Uterus (tissue), 4 donors: ENCODE data around the gene C11orf98. TPM values are rescaled to one million over a fixed set of nuclear protein-coding genes. Genes with fewer than 3 reads are reported as not detected.

Source experiments
- DNase-seq, 2 donors: peaks; one replicate each; pipeline ENCODE4 v3.0.0-alpha.2; 2019 to 2020
- H3K27ac ChIP-seq, 2 donors: fragments of 200-600 bp; sonication (generic); 1 replicate in 1 of 2; 2 replicates in 1 of 2; pipeline ENCODE4 v1.5.1; 2016 to 2018
- H3K27me3 ChIP-seq, 2 donors: fragments of 200-600 bp; sonication (generic); one replicate each; pipeline ENCODE4 v1.5.1; 2018 to 2019; ENCODE audit warnings: control low read depth in 1 of 2
- H3K36me3 ChIP-seq, 2 donors: fragments of 200-600 bp; sonication (generic); one replicate each; pipeline ENCODE4 v1.5.1; 2019; ENCODE audit warnings: control low read depth in 1 of 2
- H3K4me1 ChIP-seq, 2 donors: fragments of 200-600 bp; sonication (generic); one replicate each; pipeline ENCODE4 v1.5.1; 2018 to 2019; ENCODE audit warnings: control low read depth in 1 of 2
- H3K4me3 ChIP-seq, 2 donors: fragments of 200-600 bp; sonication (generic); 1 replicate in 1 of 2; 2 replicates in 1 of 2; pipeline ENCODE4 v1.5.1; 2018 to 2019; ENCODE audit warnings: mild to moderate bottlenecking in 1 of 2
- H3K9me3 ChIP-seq, 2 donors: fragments of 200-600 bp; sonication (generic); one replicate each; pipeline ENCODE4 v1.5.1; 2019; ENCODE audit warnings: control low read depth in 1 of 2
- POLR2A ChIP-seq, 2 donors: fragments of 450-650 bp; IDR thresholded peaks; one replicate each; pipeline ENCODE4 v1.6.1; 2016; ENCODE audit warnings: antibody characterized with exemption in 2 of 2, mild to moderate bottlenecking in 1 of 2, moderate library complexity in 1 of 2
- intact Hi-C: fragments of 100-400 bp; cut with DNase I; formaldehyde crosslinking; loops from one replicate; pipeline ENCODE4 v1.15.1; 2023; ENCODE audit warnings: low total_unique reads
- total RNA-seq, 4 donors: library from RNA; depleted of rRNA in 3 of 4; stranded (reverse); fragments of >200 nt in 3 of 4; gene quantifications; one replicate each; pipeline versions ENCODE4 v1.1.0 to v1.2.4, GENCODE V29; 2014 to 2023
- TF ChIP-seq, protein P1 (sequence below), 4 experiments: fragments of 200-600 bp in 2 of 4; fragments of 450-650 bp in 2 of 4; sonication (generic) in 2 of 4; IDR thresholded peaks; one replicate each; pipeline ENCODE4 v1.5.1; 2016 to 2019; ENCODE audit warnings: antibody characterized with exemption in 4 of 4, mild to moderate bottlenecking in 2 of 4, moderate library complexity in 1 of 4
- donor health status: DM: yes; HTN: yes; CAD: no.

C11orf98 gene
- total RNA-seq, 4 donors from 2014 or later: 4.6 to 35.7 (median 19.5) TPM

DNA sequence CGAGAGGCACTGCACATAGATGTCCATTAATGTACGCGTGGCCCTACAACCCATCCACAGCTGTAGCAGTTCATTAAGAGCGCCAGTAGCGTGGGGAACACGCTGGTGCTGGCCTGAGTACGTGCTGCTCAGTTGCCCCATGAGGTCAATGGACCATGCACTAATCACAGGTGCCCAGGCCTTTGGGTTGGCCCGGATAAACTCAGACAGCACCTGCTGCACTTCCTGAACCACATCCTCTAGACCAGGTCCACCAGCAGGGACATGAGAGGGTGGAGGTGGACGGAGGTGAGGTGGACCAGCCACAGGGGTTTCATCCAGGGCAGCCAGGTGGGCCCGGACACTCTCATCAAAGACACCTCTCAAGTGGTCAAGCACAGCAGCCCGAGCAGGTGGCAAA is 15.5 kb downstream of the C11orf98 start:
- Histone ChIP-seq H3K36me3 (no peaks in the 10 kb centered on the region), H3K4me3 (no peak overlapping the region), H3K27ac (no peak overlapping the region), H3K27me3 (no peaks in the 10 kb centered on the region), H3K4me1 (peaks cover 5 to 14% of the 10 kb centered on the region in 2 donors), H3K9me3 (no peaks in the 10 kb centered on the region)
- no peak for DNase-seq
- TF ChIP-seq POLR2A (IDR thresholded peaks at IDR 0.05): no peak
- TF ChIP-seq, protein P1, sequence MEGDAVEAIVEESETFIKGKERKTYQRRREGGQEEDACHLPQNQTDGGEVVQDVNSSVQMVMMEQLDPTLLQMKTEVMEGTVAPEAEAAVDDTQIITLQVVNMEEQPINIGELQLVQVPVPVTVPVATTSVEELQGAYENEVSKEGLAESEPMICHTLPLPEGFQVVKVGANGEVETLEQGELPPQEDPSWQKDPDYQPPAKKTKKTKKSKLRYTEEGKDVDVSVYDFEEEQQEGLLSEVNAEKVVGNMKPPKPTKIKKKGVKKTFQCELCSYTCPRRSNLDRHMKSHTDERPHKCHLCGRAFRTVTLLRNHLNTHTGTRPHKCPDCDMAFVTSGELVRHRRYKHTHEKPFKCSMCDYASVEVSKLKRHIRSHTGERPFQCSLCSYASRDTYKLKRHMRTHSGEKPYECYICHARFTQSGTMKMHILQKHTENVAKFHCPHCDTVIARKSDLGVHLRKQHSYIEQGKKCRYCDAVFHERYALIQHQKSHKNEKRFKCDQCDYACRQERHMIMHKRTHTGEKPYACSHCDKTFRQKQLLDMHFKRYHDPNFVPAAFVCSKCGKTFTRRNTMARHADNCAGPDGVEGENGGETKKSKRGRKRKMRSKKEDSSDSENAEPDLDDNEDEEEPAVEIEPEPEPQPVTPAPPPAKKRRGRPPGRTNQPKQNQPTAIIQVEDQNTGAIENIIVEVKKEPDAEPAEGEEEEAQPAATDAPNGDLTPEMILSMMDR (IDR thresholded peaks at IDR 0.05): no peak
- intact Hi-C loops: no loop called here

DNA sequence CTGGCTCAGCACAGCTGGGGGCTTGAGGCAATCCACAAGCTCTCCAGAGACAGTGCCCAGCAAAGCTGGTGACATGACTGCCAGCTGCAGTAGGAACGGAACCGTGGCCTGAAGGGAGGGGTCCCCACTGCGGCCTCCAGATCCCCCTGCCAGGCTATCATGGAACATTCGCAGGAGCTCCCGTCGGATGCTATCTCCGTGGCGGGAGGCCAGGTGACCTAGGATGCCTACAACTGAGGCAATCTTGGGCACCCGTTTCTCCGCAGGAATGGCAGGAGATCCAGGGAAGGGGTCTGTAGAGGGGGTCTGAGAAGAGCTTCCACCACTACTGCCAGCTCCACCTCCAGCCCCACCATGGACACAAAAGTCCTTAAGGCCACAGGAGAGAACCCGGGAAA is 16.0 kb downstream of the C11orf98 start:
- Histone ChIP-seq H3K27ac (no peak overlapping the region), H3K27me3 (no peaks in the 10 kb centered on the region), H3K4me3 (no peak overlapping the region), H3K4me1 (peaks cover 5 to 14% of the 10 kb centered on the region in 2 donors), H3K9me3 (no peaks in the 10 kb centered on the region), H3K36me3 (no peaks in the 10 kb centered on the region)
- no peak for DNase-seq
- TF ChIP-seq, protein P1 (IDR thresholded peaks at IDR 0.05): no peak
- TF ChIP-seq POLR2A (IDR thresholded peaks at IDR 0.05): no peak
- intact Hi-C loops: no loop called here

DNA sequence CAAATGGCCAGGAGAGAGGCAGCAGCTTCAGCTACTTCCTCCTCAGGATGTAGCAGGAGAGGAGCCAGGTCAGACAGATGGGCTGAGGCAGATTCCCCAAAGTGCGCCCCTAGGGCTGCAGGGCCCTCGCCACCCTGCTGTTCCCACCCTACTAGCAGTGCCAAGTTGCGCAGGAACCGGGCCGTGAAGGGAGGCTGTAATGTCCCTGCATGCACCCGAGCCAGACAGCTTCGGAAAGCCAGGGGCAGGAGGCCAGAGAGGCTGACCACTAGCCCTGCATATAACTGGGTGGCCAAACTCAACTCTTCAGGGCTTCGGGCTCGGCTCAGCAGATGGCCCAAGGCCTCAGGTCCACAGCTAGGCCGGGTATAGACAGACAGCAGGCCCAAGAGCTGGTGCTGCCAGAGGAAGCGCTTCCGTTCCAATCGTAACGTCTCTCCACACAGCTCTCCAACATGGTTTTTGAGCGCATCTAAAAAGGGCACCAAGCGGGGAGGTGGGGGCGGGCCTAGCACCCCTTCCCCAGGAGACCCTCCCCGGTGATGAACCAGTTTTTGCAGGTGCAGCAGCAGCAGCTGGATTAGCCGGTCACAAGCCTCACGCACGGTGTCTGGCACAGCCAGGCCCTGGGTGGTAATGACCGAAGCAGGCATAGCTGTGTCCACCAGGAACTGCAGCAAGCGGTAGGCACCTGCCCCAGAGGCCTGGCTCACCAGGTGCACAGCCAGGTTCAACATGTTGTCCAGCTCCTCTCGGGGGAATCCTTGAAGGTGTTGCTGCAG is 16.6 kb downstream of the C11orf98 start:
- peaks cover 5 to 14% of the 10 kb centered on the region in 2 donors for H3K4me1 ChIP-seq
- no peak for TF ChIP-seq POLR2A (IDR thresholded peaks at IDR 0.05)
- TF ChIP-seq, protein P1 (IDR thresholded peaks at IDR 0.05): no peak
- H3K27ac ChIP-seq: no peak overlapping the region
- H3K36me3 ChIP-seq: no peaks in the 10 kb centered on the region
- no peak overlapping the region for H3K4me3 ChIP-seq
- H3K27me3 ChIP-seq: no peaks in the 10 kb centered on the region
- intact Hi-C loops: no loop called here
- DNase-seq: no peak
- no peaks in the 10 kb centered on the region for H3K9me3 ChIP-seq

DNA sequence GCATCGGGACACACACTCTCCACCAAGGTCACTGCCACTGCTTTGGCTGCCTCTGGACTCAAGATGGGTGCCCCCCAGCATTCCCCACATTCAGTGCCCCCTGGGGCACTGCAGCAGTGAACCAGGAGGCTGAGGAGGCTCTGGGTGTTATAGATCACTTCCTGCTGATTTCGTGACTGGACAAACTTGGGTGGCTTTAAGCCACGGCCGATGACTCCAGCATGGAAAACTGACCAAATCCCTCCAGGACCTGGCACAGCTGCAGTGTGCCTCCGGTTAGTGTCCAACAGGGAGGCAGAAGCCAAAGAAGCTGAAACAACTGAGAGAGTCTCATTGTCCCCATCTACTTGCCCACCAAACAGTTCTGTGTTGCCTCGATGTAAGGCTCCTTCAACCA is 17.4 kb downstream of the C11orf98 start:
- no peaks in the 10 kb centered on the region for H3K27me3 ChIP-seq
- H3K4me1 ChIP-seq: peaks cover 5 to 14% of the 10 kb centered on the region in 2 donors
- no peak for TF ChIP-seq POLR2A (IDR thresholded peaks at IDR 0.05)
- TF ChIP-seq, protein P1 (IDR thresholded peaks at IDR 0.05): no peak
- H3K4me3 ChIP-seq: no peak overlapping the region
- H3K27ac ChIP-seq: no peak overlapping the region
- H3K9me3 ChIP-seq: no peaks in the 10 kb centered on the region
- intact Hi-C loops: no loop called here
- DNase-seq: no peak
- no peaks in the 10 kb centered on the region for H3K36me3 ChIP-seq

DNA sequence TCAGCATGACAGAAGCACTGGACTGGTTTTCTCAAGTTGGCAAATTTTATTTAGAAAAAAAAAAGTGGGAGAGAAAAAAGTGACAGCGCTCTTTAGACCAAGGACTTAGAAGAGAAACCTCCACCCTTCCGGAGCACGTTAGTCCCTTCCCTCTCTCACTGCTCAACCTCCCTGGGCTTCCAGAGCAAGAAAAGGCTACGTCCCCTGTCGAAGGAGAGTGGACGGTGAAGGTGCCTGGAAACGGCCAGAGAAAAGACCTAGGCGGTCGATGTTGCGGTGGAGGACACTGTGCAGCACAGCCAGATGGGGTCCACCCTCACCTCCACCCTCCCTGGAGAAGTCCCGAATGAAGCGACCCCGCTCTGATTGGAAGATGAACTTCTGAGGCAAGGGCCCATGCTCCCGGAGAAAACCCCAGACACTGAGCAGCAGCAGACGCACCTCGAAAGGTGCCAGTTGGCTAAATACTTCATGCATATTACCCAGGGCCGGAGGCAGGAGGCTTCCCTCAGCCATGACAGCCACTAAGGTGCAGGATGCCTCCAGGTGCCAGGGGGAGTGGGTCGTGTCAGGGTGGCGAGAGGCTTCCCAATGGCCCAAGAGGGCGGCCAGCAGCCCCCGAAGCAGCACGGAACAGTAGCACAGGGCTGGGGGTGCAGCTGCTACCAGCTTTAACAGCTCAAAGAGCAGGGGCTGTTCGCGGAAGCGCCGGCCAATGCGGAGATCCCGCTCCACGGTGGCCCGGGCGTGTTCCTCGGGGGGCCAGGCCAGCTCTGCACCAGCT is 18.0 kb downstream of the C11orf98 start:
- Histone ChIP-seq H3K4me1 (peaks cover 5 to 14% of the 10 kb centered on the region in 2 donors), H3K4me3 (peak overlapping the region in 1 of 2 donors; percentile 91), H3K9me3 (no peaks in the 10 kb centered on the region), H3K27ac (no peak overlapping the region), H3K36me3 (no peaks in the 10 kb centered on the region), H3K27me3 (no peaks in the 10 kb centered on the region)
- TF ChIP-seq, protein P1 (IDR thresholded peaks at IDR 0.05): no peak
- DNase-seq: no peak
- intact Hi-C loops: no loop called here
